HCT116 (cell line): ENCODE measurements around the gene CHSY1. TPM values are rescaled to one million over a fixed set of nuclear protein-coding genes. Genes with fewer than 3 reads are reported as not detected.
"Not testable (repeated sequence)": the region's sequence is repeated elsewhere in the genome, so short reads cannot be mapped to it uniquely, and the experiment has no call there.

Experiments
- ATAC-seq: fragments of 200-7000 bp; cut with Tn5 transposase; 2 replicates; pipeline ENCODE4 v1.9.1; 2020; ENCODE audit warnings: mild to moderate bottlenecking, moderate library complexity
- BruUV-seq: library from RNA; stranded (reverse); fragments of 400-500 nt; replicated peaks from 2 replicates; lab custom pipeline; 2021; lab: Mats Ljungman, UMichigan
- CTCF ChIA-PET: fragments of 300-600 bp; sonication (Branson Sonifier 250); formaldehyde crosslinking; loops from one replicate; lab custom pipeline; 2021; ENCODE audit warnings: antibody characterized with exemption; lab: Charles Lee
- POLR2A ChIA-PET: fragments of 300-600, 350-600 bp; sonication (Branson Sonifier 250); formaldehyde crosslinking; loops from one replicate; lab custom pipeline; 2021; ENCODE audit warnings: antibody characterized with exemption; lab: Charles Lee
- RAD21 ChIA-PET, 2 experiments: fragments of 300-600 bp; sonication (Branson Sonifier 250); formaldehyde crosslinking; loops; one replicate each; lab custom pipeline; 2023; ENCODE audit warnings: low total read pairs in 2 of 2; ENCODE audit not compliant: uncharacterized antibody in 2 of 2, unreplicated experiment in 2 of 2, low non-redundant PET in 1 of 2; lab: Charles Lee
- DNase-seq: peaks from one replicate; pipeline ENCODE4 v3.0.0-alpha.2; 2010; ENCODE audit warnings: low read depth, low spot score
- H2AFZ ChIP-seq: fragments of 200-600 bp; shearing (Covaris generic), sonication (generic); 2 replicates; pipeline ENCODE4 v1.6.1; 2017; ENCODE audit warnings: low read depth, mixed run types, mixed read lengths, antibody characterized with exemption, low read length; ENCODE audit not compliant: poor library complexity, severe bottlenecking
- H3K27ac ChIP-seq: 2 replicates; pipeline ENCODE4 v1.5.1; 2012; ENCODE audit warnings: low read depth, low read length
- H3K27me3 ChIP-seq: fragments of 200-600 bp; sonication (generic); 2 replicates; pipeline ENCODE4 v1.6.1; 2016; ENCODE audit warnings: mixed run types, low read length, mixed read lengths; ENCODE audit not compliant: insufficient read depth
- H3K36me3 ChIP-seq, 2 experiments: fragments of 200-500 bp in 1 of 2; fragments of 200-600 bp in 1 of 2; sonication (Bioruptor generic) in 1 of 2; sonication (generic) in 1 of 2; 2 replicates each; pipeline versions ENCODE4 v1.5.1 to v1.6.1; 2014 to 2016; ENCODE audit warnings: low read length in 2 of 2, inconsistent platforms in 1 of 2, mixed read lengths in 1 of 2, mixed run types in 1 of 2; ENCODE audit not compliant: insufficient read depth in 2 of 2, control insufficient read depth in 1 of 2
- H3K4me1 ChIP-seq, 2 experiments: fragments of 200-600 bp in 1 of 2; sonication (generic) in 1 of 2; 2 replicates each; pipeline versions ENCODE4 v1.5.1 to v1.6.1; 2012 to 2017; ENCODE audit warnings: low read length in 2 of 2, inconsistent platforms in 1 of 2, mild to moderate bottlenecking in 1 of 2, mixed read lengths in 1 of 2, mixed run types in 1 of 2, moderate library complexity in 1 of 2; ENCODE audit not compliant: insufficient read depth in 2 of 2, control insufficient read depth in 1 of 2
- H3K4me2 ChIP-seq: fragments of 200-600 bp; sonication (generic); 2 replicates; pipeline ENCODE4 v1.6.1; 2017; ENCODE audit warnings: mixed run types, low read length, mixed read lengths
- H3K4me3 ChIP-seq, 2 experiments: fragments of 200-600 bp in 1 of 2; sonication (generic) in 1 of 2; replicated peaks in 1 of 2; 2 replicates each; pipeline ENCODE4 v1.5.1; 2011 to 2016; ENCODE audit warnings: low read length in 2 of 2, control low read depth in 1 of 2, low read depth in 1 of 2, mild to moderate bottlenecking in 1 of 2, mixed read lengths in 1 of 2, mixed run types in 1 of 2
- H3K79me2 ChIP-seq: fragments of 200-600 bp; sonication (generic); 2 replicates; pipeline ENCODE4 v1.6.1; 2017; ENCODE audit warnings: mild to moderate bottlenecking, mixed run types, low read length, moderate library complexity, mixed read lengths; ENCODE audit not compliant: insufficient read depth
- H3K9ac ChIP-seq: fragments of 200-600 bp; sonication (generic); 2 replicates; pipeline ENCODE4 v1.6.1; 2016; ENCODE audit warnings: low read length, mixed read lengths
- H3K9me2 ChIP-seq: fragments of 200-600 bp; sonication (generic), shearing (Covaris generic); 2 replicates; pipeline ENCODE4 v1.6.1; 2017; ENCODE audit warnings: mixed run types, mild to moderate bottlenecking, moderate library complexity; ENCODE audit not compliant: insufficient read depth
- H3K9me3 ChIP-seq, 2 experiments: fragments of 200-500 bp in 1 of 2; fragments of 200-600 bp in 1 of 2; sonication (Bioruptor generic) in 1 of 2; sonication (generic) in 1 of 2; 2 replicates each; pipeline ENCODE4 v1.6.1; 2014 to 2017; ENCODE audit warnings: low read length in 2 of 2, mixed read lengths in 2 of 2, inconsistent platforms in 1 of 2, low read depth in 1 of 2, mild to moderate bottlenecking in 1 of 2, mixed run types in 1 of 2, moderate library complexity in 1 of 2; ENCODE audit not compliant: control insufficient read depth in 1 of 2, insufficient read depth in 1 of 2
- H4K20me1 ChIP-seq: fragments of 200-600 bp; sonication (generic), shearing (Covaris generic); 2 replicates; pipeline ENCODE4 v1.6.1; 2017; ENCODE audit warnings: mixed run types, mild to moderate bottlenecking, moderate library complexity; ENCODE audit not compliant: insufficient read depth
- CEBPB ChIP-seq: IDR thresholded peaks from 2 replicates; pipeline ENCODE4 v1.6.1; 2012; ENCODE audit warnings: low read depth
- CTCF ChIP-seq, 3 experiments: fragments of 200-600 bp in 1 of 3; sonication (generic) in 1 of 3; IDR thresholded peaks in 2 of 3; conservative IDR thresholded peaks in 1 of 3; 2 replicates each; pipeline ENCODE4 v1.5.1; 2012 to 2017; ENCODE audit warnings: low read depth in 2 of 3, low read length in 2 of 3, antibody characterized with exemption in 1 of 3, borderline replicate concordance in 1 of 3, control low read depth in 1 of 3, mild to moderate bottlenecking in 1 of 3, mixed read lengths in 1 of 3, mixed run types in 1 of 3, moderate library complexity in 1 of 3; ENCODE audit not compliant: insufficient read depth in 1 of 3
- POLR2A ChIP-seq: IDR thresholded peaks from 2 replicates; pipeline ENCODE4 v1.7.0; 2011; ENCODE audit warnings: borderline replicate concordance; ENCODE audit not compliant: insufficient read depth, insufficient read length; ENCODE audit errors: extremely low read depth
- SRF ChIP-seq: IDR thresholded peaks from 2 replicates; pipeline ENCODE4 v1.6.1; 2012; ENCODE audit warnings: low read depth
- ZFX ChIP-seq: fragments of 450-650 bp; IDR thresholded peaks from 2 replicates; pipeline ENCODE4 v1.6.1; 2017
- ZNF274 ChIP-seq: fragments of 200-500 bp; sonication (Bioruptor generic); IDR thresholded peaks from 2 replicates; pipeline ENCODE4 v1.6.1; 2014; ENCODE audit warnings: mild to moderate bottlenecking, low read depth, low read length, inconsistent platforms
- intact Hi-C: fragments of 100-400 bp; cut with micrococcal nuclease; formaldehyde crosslinking; loops from 2 replicates; pipeline ENCODE4 v1.10.0; 2022
- total RNA-seq: library from RNA; stranded (reverse); gene quantifications from one replicate; pipeline ENCODE4 v1.2.1, GENCODE V29; 2021; ENCODE audit not compliant: unreplicated experiment

Gene CHSY1
- total RNA-seq, 1 experiment from 2014 or later = 25.4 TPM

GRCh38 chr15:101215681-101216080, 36.2 kb downstream of the CHSY1 start (continued):
- TF ChIP-seq CTCF (IDR thresholded peaks at IDR 0.05 in 2 of 3, conservative IDR thresholded peaks at IDR 0.05 in 1 of 3; ENCODE audit: borderline replicate concordance in 1 of 3, insufficient read depth in 1 of 3, low read depth in 2 of 3, low read length in 2 of 3) (no peak), ZFX (no peak), CEBPB (no peak), SRF (no peak), POLR2A (no peak), ZNF274 (no peak)

DNA sequence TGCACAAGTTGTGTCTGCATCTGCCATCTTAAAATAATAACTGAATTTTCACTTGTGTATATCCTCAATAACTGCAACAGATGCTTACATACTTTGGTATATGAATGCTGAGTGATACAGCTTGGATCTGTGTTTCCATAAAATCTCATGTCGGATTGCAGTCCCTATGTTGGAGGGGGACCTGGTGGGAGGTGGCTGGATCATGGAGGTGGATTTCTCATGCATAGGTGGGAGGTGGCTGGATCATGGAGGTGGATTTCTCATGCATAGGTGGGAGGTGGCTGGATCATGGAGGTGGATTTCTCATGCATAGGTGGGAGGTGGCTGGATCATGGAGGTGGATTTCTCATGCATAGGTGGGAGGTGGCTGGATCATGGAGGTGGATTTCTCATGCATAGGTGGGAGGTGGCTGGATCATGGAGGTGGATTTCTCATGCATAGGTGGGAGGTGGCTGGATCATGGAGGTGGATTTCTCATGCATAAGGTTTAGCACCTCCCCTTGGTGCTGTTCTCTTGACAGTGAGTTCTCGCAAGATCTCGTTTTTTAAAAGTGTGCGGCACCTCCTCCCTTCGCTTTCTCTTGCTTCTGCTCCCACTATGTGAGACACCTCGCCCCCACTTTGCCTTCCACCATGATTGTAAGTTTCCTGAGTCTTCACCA, 37.3 kb downstream of the CHSY1 start:
- CTCF ChIA-PET, H3K27me3 ChIP-seq, RAD21 ChIA-PET, POLR2A ChIA-PET, H2AFZ ChIP-seq, intact Hi-C loops, H3K36me3 ChIP-seq, BruUV-seq, DNase-seq, H3K27ac ChIP-seq, H3K4me3 ChIP-seq, H3K9me2 ChIP-seq, H3K4me1 ChIP-seq, H3K9me3 ChIP-seq, H3K4me2 ChIP-seq, ATAC-seq, H3K9ac ChIP-seq: not testable (repeated sequence)
- Histone ChIP-seq H4K20me1 (peaks cover 14% of the 10 kb centered on the region; the same call in 1 of the 2 replicates), H3K79me2 (peaks cover 95% of the 10 kb centered on the region)
